Endothelial cell of umbilical vein (primary cell): ENCODE measurements around the gene SORCS2. TPM values are rescaled to one million over a fixed set of nuclear protein-coding genes. Genes with fewer than 3 reads are reported as not detected.

ENCODE experiments used
- BruUV-seq: library from RNA; stranded (reverse); fragments of 400-500 nt; replicated peaks from 2 replicates; lab custom pipeline; 2021; lab: Mats Ljungman, UMichigan
- CTCF ChIA-PET: fragments of 300-600, 350-600 bp; sonication (Branson Sonifier 250); formaldehyde crosslinking; loops from one replicate; lab custom pipeline; 2021; ENCODE audit warnings: antibody characterized with exemption, inconsistent platforms; lab: Charles Lee
- POLR2A ChIA-PET: fragments of 300-600, 350-600 bp; sonication (Branson Sonifier 250); formaldehyde crosslinking; loops from one replicate; lab custom pipeline; 2021; ENCODE audit warnings: antibody characterized with exemption, inconsistent platforms; lab: Charles Lee
- DNase-seq: peaks from one replicate; pipeline ENCODE4 v3.0.0-alpha.2; 2011; ENCODE audit warnings: low read depth, low spot score
- FAIRE-seq: peaks from 2 replicates; lab custom pipeline; 2011; peaks lifted over from hg19 to GRCh38; lab: Jason Lieb, UNC
- H2AFZ ChIP-seq: 2 replicates; pipeline ENCODE4 v1.6.0; 2012; ENCODE audit warnings: low read depth, low read length, control low read depth, inconsistent platforms
- H3K27ac ChIP-seq: 2 replicates; pipeline ENCODE4 v1.5.1; 2011; ENCODE audit warnings: low read depth, mild to moderate bottlenecking, control low read depth, low read length, moderate library complexity; ENCODE audit not compliant: insufficient read depth
- H3K27me3 ChIP-seq, 2 experiments: 2 replicates each; pipeline versions ENCODE4 v1.6.0 to v1.6.1; 2011; ENCODE audit warnings: low read length in 2 of 2, mixed read lengths in 1 of 2; ENCODE audit not compliant: control insufficient read depth in 2 of 2, insufficient read depth in 2 of 2
- H3K36me3 ChIP-seq, 2 experiments: 2 replicates in 1 of 2; 3 replicates in 1 of 2; pipeline ENCODE4 v1.5.1; 2011; ENCODE audit warnings: low read length in 2 of 2, mild to moderate bottlenecking in 1 of 2, moderate library complexity in 1 of 2; ENCODE audit not compliant: control insufficient read depth in 2 of 2, insufficient read depth in 2 of 2; ENCODE audit errors: extremely low read depth in 1 of 2
- H3K4me1 ChIP-seq: 3 replicates; pipeline ENCODE4 v1.5.1; 2011; ENCODE audit warnings: mild to moderate bottlenecking, low read length; ENCODE audit not compliant: control insufficient read depth, insufficient read depth; ENCODE audit errors: extremely low read depth
- H3K4me2 ChIP-seq: 2 replicates; pipeline ENCODE4 v1.6.1; 2011; ENCODE audit warnings: low read length, control low read depth, mixed read lengths; ENCODE audit not compliant: insufficient read depth
- H3K4me3 ChIP-seq, 3 experiments: fragments of 200-600 bp in 1 of 3; sonication (generic), shearing (Covaris generic) in 1 of 3; replicated peaks in 1 of 3; 2 replicates each; pipeline ENCODE4 v1.5.1; 2011 to 2016; ENCODE audit warnings: control low read depth in 3 of 3, low read length in 3 of 3, mild to moderate bottlenecking in 2 of 3, inconsistent platforms in 1 of 3, low read depth in 1 of 3, moderate library complexity in 1 of 3; ENCODE audit not compliant: insufficient read depth in 1 of 3
- H3K79me2 ChIP-seq: 2 replicates; pipeline ENCODE4 v1.6.0; 2012; ENCODE audit warnings: low read length, inconsistent platforms; ENCODE audit not compliant: control insufficient read depth, insufficient read depth
- H3K9ac ChIP-seq: replicated peaks from 2 replicates; pipeline ENCODE3; 2011; ENCODE audit warnings: low read length, control low read depth; ENCODE audit not compliant: insufficient read depth; ENCODE audit errors: extremely low read depth
- H3K9me1 ChIP-seq: replicated peaks from 3 replicates; pipeline ENCODE4 v1.6.0; 2011; ENCODE audit warnings: mild to moderate bottlenecking, low read length; ENCODE audit not compliant: control insufficient read depth, insufficient read depth; ENCODE audit errors: extremely low read depth
- H3K9me3 ChIP-seq: replicated peaks from 2 replicates; pipeline ENCODE4 v1.5.1; 2012; ENCODE audit warnings: low read length, inconsistent platforms; ENCODE audit not compliant: control insufficient read depth, insufficient read depth
- H4K20me1 ChIP-seq: replicated peaks from 2 replicates; pipeline ENCODE3; 2011; ENCODE audit warnings: mild to moderate bottlenecking, low read length; ENCODE audit not compliant: control insufficient read depth, insufficient read depth; ENCODE audit errors: extremely low read depth
- CTCF ChIP-seq, 2 donors: IDR thresholded peaks; 1 replicate in 1 of 2; 2 replicates in 1 of 2; pipeline ENCODE4 v1.5.1; 2011; ENCODE audit warnings: low read length in 2 of 2, mild to moderate bottlenecking in 2 of 2, moderate library complexity in 2 of 2, control low read depth in 1 of 2, inconsistent platforms in 1 of 2, low read depth in 1 of 2; ENCODE audit not compliant: insufficient read depth in 1 of 2; ENCODE audit errors: extremely low read depth in 1 of 2
- EZH2 ChIP-seq: IDR thresholded peaks from 2 replicates; pipeline ENCODE4 v1.6.1; 2012; ENCODE audit warnings: borderline replicate concordance, low read depth, mild to moderate bottlenecking, moderate library complexity, low read length, inconsistent platforms; ENCODE audit not compliant: severe bottlenecking
- FOS ChIP-seq: IDR thresholded peaks from 2 replicates; pipeline ENCODE4 v1.6.1; 2011; ENCODE audit warnings: mild to moderate bottlenecking, low read length, moderate library complexity, borderline replicate concordance; ENCODE audit not compliant: insufficient read depth
- GATA2 ChIP-seq: IDR thresholded peaks from 2 replicates; pipeline ENCODE4 v1.7.0; 2011; ENCODE audit warnings: low read depth, mild to moderate bottlenecking, moderate library complexity, mixed read lengths, low read length; ENCODE audit not compliant: insufficient read length, insufficient read depth
- JUN ChIP-seq: IDR thresholded peaks from 2 replicates; pipeline ENCODE4 v1.6.1; 2011; ENCODE audit warnings: borderline replicate concordance, low read depth; ENCODE audit not compliant: insufficient read length, insufficient read depth
- MAX ChIP-seq: IDR thresholded peaks from 2 replicates; pipeline ENCODE4 v1.6.1; 2011; ENCODE audit not compliant: insufficient read depth, insufficient read length
- MYC ChIP-seq: IDR thresholded peaks from one replicate; pipeline ENCODE4 v1.6.1; 2011; ENCODE audit warnings: mild to moderate bottlenecking, low read depth, low read length
- POLR2A ChIP-seq: IDR thresholded peaks from 2 replicates; pipeline ENCODE4 v1.6.1; 2012; ENCODE audit warnings: low read depth, mild to moderate bottlenecking, control low read depth, low read length
- POLR2AphosphoS5 ChIP-seq: IDR thresholded peaks from 2 replicates; pipeline ENCODE4 v1.6.1; 2012; ENCODE audit warnings: low read depth, mild to moderate bottlenecking, control low read depth, low read length, moderate library complexity; ENCODE audit not compliant: insufficient read depth
- dilution Hi-C: fragments of 300-500 bp; cut with MboI; formaldehyde crosslinking; loops from one replicate; pipeline ENCODE4 v1.15.0; 2019; ENCODE audit warnings: low sequenced_read_pairs; ENCODE audit not compliant: extremely low pct_ligation_motif_present
- intact Hi-C: fragments of 100-400 bp; cut with micrococcal nuclease; formaldehyde crosslinking; loops from one replicate; pipeline ENCODE4 v1.10.0; 2022
- polyA plus RNA-seq, 4 experiments: library from polyadenylated mRNA; depleted of rRNA in 3 of 4; stranded (reverse) in 3 of 4; unstranded in 1 of 4; fragments of >200 nt; gene quantifications; 2 replicates each; pipeline versions ENCODE4 v1.2.1 to v1.2.3, GENCODE V29; 2011 to 2012; ENCODE audit warnings: missing spikeins in 1 of 4
- total RNA-seq: library from RNA; stranded (reverse); gene quantifications from 2 replicates; pipeline ENCODE4 v1.2.3, GENCODE V29; 2021

SORCS2 gene
- total and polyA plus RNA-seq, 2 donors (not counting 3 experiments of a cell fraction or from before 2014, with no cell fraction given) = not detected

- TF ChIP-seq GATA2 (no peak), MYC (no peak), POLR2AphosphoS5 (no peak), POLR2A (no peak), CTCF (IDR thresholded peaks at IDR 0.05; ENCODE audit: extremely low read depth in 1 of 2, insufficient read depth in 1 of 2, low read depth in 1 of 2, low read length in 2 of 2) (no peak), FOS (no peak), EZH2 (no peak), JUN (no peak), MAX (no peak)
- no peak overlapping the region for H3K9ac ChIP-seq
- no TSS peak for BruUV-seq
- intact Hi-C loops (no loop called here), dilution Hi-C loops (no loop called here)
- no peaks in the 10 kb centered on the region for H3K9me3 ChIP-seq
- no peaks in the 10 kb centered on the region for H3K9me1 ChIP-seq
- H3K4me3 ChIP-seq = no peak overlapping the region
- H3K27me3 ChIP-seq = peaks cover 2 to 5% of the 10 kb centered on the region in 2 experiments
- POLR2A ChIA-PET = no interaction called here
- no peaks in the 10 kb centered on the region for H4K20me1 ChIP-seq
- CTCF ChIA-PET = no interaction called here
- H3K36me3 ChIP-seq = no peaks in the 10 kb centered on the region
- H2AFZ ChIP-seq = no peak overlapping the region
- FAIRE-seq = no peak
- H3K79me2 ChIP-seq = no peaks in the 10 kb centered on the region
- peaks cover 4% of the 10 kb centered on the region for H3K4me1 ChIP-seq
- H3K27ac ChIP-seq = no peak overlapping the region
- DNase-seq = no peak
- no peak overlapping the region for H3K4me2 ChIP-seq
These were observed 443.8 kb downstream of the SORCS2 start for GRCh38 chr4:7636240-7636508.
